ENCODE measurements around the gene RBM38. TPM values are rescaled to one million over a fixed set of nuclear protein-coding genes. Genes with fewer than 3 reads are reported as not detected.

RBM38 gene
- total and polyA plus RNA-seq, 2 of the 4 experiments (the other 2 are of a cell fraction) = 5.2 to 11.9 TPM

- TF ChIP-seq MAZ (IDR thresholded peaks at IDR 0.05; ENCODE audit: borderline replicate concordance, low read depth, low read length) = no peak
- no peak for TF ChIP-seq MAFK (IDR thresholded peaks at IDR 0.05; ENCODE audit: low read depth, low read length)
- no peak for TF ChIP-seq POLR2A (IDR thresholded peaks at IDR 0.05; ENCODE audit: low read depth, low read length)
- TF ChIP-seq RAD21 (IDR thresholded peaks at IDR 0.05; ENCODE audit: low read length) = no peak
- CTCF ChIA-PET = no interaction called here
- Histone ChIP-seq H3K4me2 (ENCODE audit: low read depth, low read length) (no peak overlapping the region), H3K9me1 (ENCODE audit: insufficient read depth, low read length) (no peaks in the 10 kb centered on the region), H3K9ac (ENCODE audit: low read depth, low read length) (no peak overlapping the region), H2BK5ac (ENCODE audit: low read depth, low read length, poor library complexity, severe bottlenecking) (no peak overlapping the region), H3K18ac (ENCODE audit: low read depth, low read length) (no peak overlapping the region), H4K91ac (ENCODE audit: insufficient read depth, low read depth, low read length) (no peak overlapping the region), H2BK15ac (ENCODE audit: low read depth, low read length) (no peak overlapping the region), H3K14ac (replicated peaks; ENCODE audit: low read depth, low read length) (no peak overlapping the region), H2BK20ac (ENCODE audit: low read depth, low read length) (no peak overlapping the region), H3K79me1 (ENCODE audit: low read depth in 1 of 2, low read length in 2 of 2) (no peaks in the 10 kb centered on the region), H3K23ac (ENCODE audit: low read depth, low read length) (no peak overlapping the region), H3K4me1 (ENCODE audit: control insufficient read depth, insufficient read depth, low read length) (no peaks in the 10 kb centered on the region), H3K56ac (ENCODE audit: extremely low read depth, insufficient read depth, low read length) (no peak overlapping the region), H3K36me3 (ENCODE audit: control insufficient read depth, insufficient read depth, low read length) (no peaks in the 10 kb centered on the region), H3K4me3 (ENCODE audit: insufficient read depth, low read depth, low read length) (no peak overlapping the region), H3K27ac (ENCODE audit: insufficient read depth, low read length) (no peak overlapping the region), H3K4ac (ENCODE audit: low read depth, low read length) (no peak overlapping the region), H4K20me1 (ENCODE audit: insufficient read depth, low read length) (no peaks in the 10 kb centered on the region), H2AK9ac (replicated peaks; ENCODE audit: low read depth, low read length, poor library complexity) (no peak overlapping the region), H4K5ac (ENCODE audit: low read depth, low read length) (no peak overlapping the region), H4K8ac (ENCODE audit: low read depth in 2 of 2, low read length in 2 of 2) (no peak overlapping the region), H2BK120ac (ENCODE audit: low read depth, low read length) (no peak overlapping the region), H3K9me3 (ENCODE audit: control insufficient read depth, insufficient read depth, low read length) (no peaks in the 10 kb centered on the region), H2AK5ac (ENCODE audit: low read depth, low read length) (no peak overlapping the region), H2AFZ (replicated peaks; ENCODE audit: low read length, poor library complexity) (no peak overlapping the region), H3K27me3 (ENCODE audit: control insufficient read depth, insufficient read depth, low read length) (peaks cover 2% of the 10 kb centered on the region)
- DNase-seq (no peak), ATAC-seq (ENCODE audit: low read depth) (no peak)
- dilution Hi-C loops (cut with HindIII; ENCODE audit: low sequenced_read_pairs, unreplicated experiment) = no loop called here
- in situ Hi-C loops (cut with MboI; ENCODE audit: low sequenced_read_pairs) = loop anchor here (5.0 kb wide), 1 partner anchor 254 kb away; no protein-coding TSS in a partner anchor
- POLR2A ChIA-PET (ENCODE audit: unreplicated experiment) = no interaction called here
- no CpG with 5 or more reads among the region's 2 CpGs for WGBS, 2 experiments (ENCODE audit: extremely low coverage in 2 of 2, insufficient read length in 1 of 2)
- intact Hi-C loops (cut with micrococcal nuclease) = no loop called here
- no TSS peak for BruUV-seq (replicated peaks)
Observed at GRCh38 chr20:57341663-57342062, 49.5 kb upstream of the RBM38 start.

Measured in IMR-90 (cell line).